HUDEP-2 (cell line): ENCODE measurements around the gene PLEKHA5.
A peak's percentile ranks its signal among the peaks of the same experiment; 100 is the strongest.
"Not testable (repeated sequence)": the region's sequence is repeated elsewhere in the genome, so short reads cannot be mapped to it uniquely, and the experiment has no call there.

Experiments
- DNase-seq, 76 experiments: peaks; one replicate each; lab custom pipeline; 2025; ENCODE audit not compliant: unreplicated experiment in 76 of 76; lab: John Stamatoyannopoulos, UW

The PLEKHA5 gene

GRCh38 chr12:19161216-19161615 lies 31.7 kb downstream of the PLEKHA5 start:
- no peak for DNase-seq

- no peak for DNase-seq
These were observed 35.9 kb downstream of the PLEKHA5 start for GRCh38 chr12:19165451-19165850.

- DNase-seq = no peak
These were observed 36.9 kb downstream of the PLEKHA5 start for GRCh38 chr12:19166387-19166786.

GRCh38 chr12:19166956-19167355 lies 37.4 kb downstream of the PLEKHA5 start:
- no peak for DNase-seq

- no peak for DNase-seq
These were observed 38.2 kb downstream of the PLEKHA5 start for GRCh38 chr12:19167708-19168107.

- DNase-seq = no peak
These were observed 39.1 kb downstream of the PLEKHA5 start for GRCh38 chr12:19168644-19169043.

GRCh38 chr12:19169222-19169621 lies 39.7 kb downstream of the PLEKHA5 start:
- no peak for DNase-seq

GRCh38 chr12:19170286-19170685 lies 40.8 kb downstream of the PLEKHA5 start:
- not testable (repeated sequence) for DNase-seq

GRCh38 chr12:19171731-19172130 lies 42.2 kb downstream of the PLEKHA5 start:
- no peak for DNase-seq

GRCh38 chr12:19177754-19178153 lies 48.2 kb downstream of the PLEKHA5 start:
- no peak for DNase-seq

- no peak for DNase-seq
These were observed 50.5 kb downstream of the PLEKHA5 start for GRCh38 chr12:19179986-19180385.

- no peak for DNase-seq
These were observed 52.3 kb downstream of the PLEKHA5 start for GRCh38 chr12:19181666-19182426.

- no peak for DNase-seq
These were observed 53.7 kb downstream of the PLEKHA5 start for GRCh38 chr12:19183121-19183838.

GRCh38 chr12:19185262-19185929 lies 55.9 kb downstream of the PLEKHA5 start:
- no peak for DNase-seq

GRCh38 chr12:19186722-19187661 lies 57.5 kb downstream of the PLEKHA5 start:
- peak in 13 of 76 experiments; percentile 0 to 29 (median 14) for DNase-seq

GRCh38 chr12:19189522-19189921 lies 60.0 kb downstream of the PLEKHA5 start:
- no peak for DNase-seq

- no peak for DNase-seq
These were observed 60.9 kb downstream of the PLEKHA5 start for GRCh38 chr12:19190292-19191031.

- DNase-seq = no peak
These were observed 61.6 kb downstream of the PLEKHA5 start for GRCh38 chr12:19191089-19191488.

- no peak for DNase-seq
These were observed 62.0 kb downstream of the PLEKHA5 start for GRCh38 chr12:19191563-19191962.

GRCh38 chr12:19192710-19193109 lies 63.2 kb downstream of the PLEKHA5 start:
- DNase-seq = no peak
